K562 (cell line): ENCODE results near the gene FN3K. TPM values are rescaled to one million over a fixed set of nuclear protein-coding genes. Genes with fewer than 3 reads are reported as not detected.

ENCODE experiments used
- ATAC-seq: fragments of 200-7000 bp; cut with Tn5 transposase; 3 replicates; pipeline ENCODE4 v1.9.1; 2020; ENCODE audit warnings: moderate library complexity
- BruUV-seq: library from RNA; stranded (reverse); fragments of 400-500 nt; replicated peaks from 2 replicates; lab custom pipeline; 2021; lab: Mats Ljungman, UMichigan
- CTCF ChIA-PET: fragments of 300-600 bp; formaldehyde crosslinking; extraction: SDS; loops from one replicate; lab custom pipeline; 2021; ENCODE audit warnings: low intra/inter-chr PET ratio; lab: Yijun Ruan, JAX
- POLR2A ChIA-PET: fragments of 300-600, 350-650 bp; sonication (Branson Sonifier 250); formaldehyde crosslinking; extraction: SDS; loops from one replicate; lab custom pipeline; 2021; ENCODE audit warnings: antibody characterized with exemption, inconsistent platforms; lab: Yijun Ruan, JAX
- DNase-seq, 4 experiments: peaks; one replicate each; pipeline versions ENCODE4 v3.0.0 to v3.0.0-alpha.2; 2011 to 2018; ENCODE audit warnings: low spot score in 3 of 4, mixed read lengths in 3 of 4; ENCODE audit errors: extremely low read depth in 1 of 4
- FAIRE-seq: peaks from 2 replicates; lab custom pipeline; 2011; peaks lifted over from hg19 to GRCh38; lab: Jason Lieb, UNC
- H2AFZ ChIP-seq: 2 replicates; pipeline ENCODE4 v1.6.0; 2011; ENCODE audit warnings: low read depth, low read length, control low read depth, inconsistent platforms
- H3K27ac ChIP-seq: fragments of 200-600 bp; 3 replicates; pipeline ENCODE4 v1.8.0; 2011; ENCODE audit warnings: low read depth, mild to moderate bottlenecking, control low read depth, inconsistent platforms, low read length, moderate library complexity, mixed read lengths; ENCODE audit errors: extremely low read depth
- H3K27me3 ChIP-seq, 2 experiments: fragments of 300-600 bp in 1 of 2; 2 replicates in 1 of 2; 3 replicates in 1 of 2; pipeline versions ENCODE4 v1.6.0 to v1.8.0; 2011; ENCODE audit warnings: inconsistent platforms in 2 of 2, low read length in 2 of 2, mild to moderate bottlenecking in 1 of 2, mixed read lengths in 1 of 2, moderate library complexity in 1 of 2; ENCODE audit not compliant: control insufficient read depth in 2 of 2, insufficient read depth in 2 of 2
- H3K36me3 ChIP-seq: fragments of 300-600 bp; 3 replicates; pipeline ENCODE4 v1.8.0; 2011; ENCODE audit warnings: mild to moderate bottlenecking, low read length, inconsistent platforms; ENCODE audit not compliant: control insufficient read depth, insufficient read depth
- H3K4me1 ChIP-seq, 2 experiments: fragments of 200-600 bp in 1 of 2; replicated peaks in 1 of 2; 2 replicates in 1 of 2; 3 replicates in 1 of 2; pipeline versions ENCODE4 v1.5.1 to v1.8.0; 2011; ENCODE audit warnings: inconsistent platforms in 2 of 2, low read length in 2 of 2, mild to moderate bottlenecking in 1 of 2, mixed read lengths in 1 of 2, moderate library complexity in 1 of 2; ENCODE audit not compliant: control insufficient read depth in 2 of 2, insufficient read depth in 2 of 2
- H3K4me2 ChIP-seq: 2 replicates; pipeline ENCODE4 v1.6.1; 2011; ENCODE audit warnings: low read length, control low read depth, inconsistent platforms, mixed read lengths; ENCODE audit not compliant: insufficient read depth
- H3K4me3 ChIP-seq: fragments of 200-600 bp; sonication (generic), shearing (Covaris generic); 2 replicates; pipeline ENCODE4 v1.5.1; 2016; ENCODE audit warnings: control low read depth, inconsistent platforms
- H3K79me2 ChIP-seq: fragments of 200-600 bp; 3 replicates; pipeline ENCODE4 v1.8.0; 2011; ENCODE audit warnings: low read length, inconsistent platforms; ENCODE audit not compliant: control insufficient read depth, insufficient read depth
- H3K9ac ChIP-seq, 2 experiments: 2 replicates each; pipeline versions ENCODE4 v1.6.0 to v1.6.1; 2011; ENCODE audit warnings: low read depth in 2 of 2, low read length in 2 of 2, control low read depth in 1 of 2, inconsistent platforms in 1 of 2, mild to moderate bottlenecking in 1 of 2, mixed read lengths in 1 of 2; ENCODE audit not compliant: insufficient read depth in 1 of 2
- H3K9me1 ChIP-seq: one replicate; pipeline ENCODE4 v1.6.0; 2011; ENCODE audit warnings: inconsistent platforms, mild to moderate bottlenecking, low read length, moderate library complexity; ENCODE audit not compliant: control insufficient read depth, insufficient read depth
- H3K9me3 ChIP-seq: replicated peaks from 2 replicates; pipeline ENCODE4 v1.5.1; 2011; ENCODE audit warnings: low read depth, low read length, inconsistent platforms; ENCODE audit not compliant: control insufficient read depth, insufficient read depth
- H4K20me1 ChIP-seq: replicated peaks from 2 replicates; pipeline ENCODE4 v1.6.1; 2011; ENCODE audit warnings: low read length, inconsistent platforms, mixed read lengths; ENCODE audit not compliant: control insufficient read depth, insufficient read depth
- ELF4 ChIP-seq: fragments of 450-650 bp; formaldehyde crosslinking; IDR thresholded peaks from 2 replicates; pipeline ENCODE4 v1.4.0; 2022; ENCODE audit warnings: missing genetic modification characterization
- MCM5 ChIP-seq: fragments of 450-650 bp; IDR thresholded peaks from 2 replicates; pipeline ENCODE4 v1.6.1; 2016; ENCODE audit warnings: low read depth
- MYBL2 ChIP-seq, 2 experiments: fragments of 450-650 bp in 1 of 2; sonication (generic) in 1 of 2; formaldehyde crosslinking in 1 of 2; IDR thresholded peaks; 2 replicates each; pipeline versions ENCODE4 v1.6.1 to v1.8.1; 2017 to 2022; ENCODE audit warnings: borderline replicate concordance in 1 of 2, inconsistent platforms in 1 of 2, low read depth in 1 of 2, mild to moderate bottlenecking in 1 of 2, missing genetic modification reagents in 1 of 2, moderate library complexity in 1 of 2
- NFIX ChIP-seq: fragments of 250-450 bp; sonication (Bioruptor Pico); IDR thresholded peaks from 2 replicates; pipeline ENCODE4 v1.4.0; 2020; ENCODE audit warnings: low read depth, mild to moderate bottlenecking, moderate library complexity
- RBM14 ChIP-seq: fragments of 200-400 bp; formaldehyde crosslinking; IDR thresholded peaks from 2 replicates; pipeline ENCODE4 v1.6.1; 2018; ENCODE audit warnings: low read depth, mild to moderate bottlenecking, low read length, moderate library complexity, borderline replicate concordance; ENCODE audit not compliant: insufficient read depth
- RBM34 ChIP-seq: fragments of 200-400 bp; formaldehyde crosslinking; IDR thresholded peaks from 2 replicates; pipeline ENCODE4 v1.6.1; 2018; ENCODE audit warnings: low read length, borderline replicate concordance; ENCODE audit not compliant: insufficient read depth
- SMAD2 ChIP-seq: fragments of 150-350 bp; IDR thresholded peaks from 2 replicates; pipeline ENCODE4 v1.6.1; 2014; ENCODE audit warnings: low read depth, mild to moderate bottlenecking, low read length
- SMARCA5 ChIP-seq: fragments of 450-650 bp; IDR thresholded peaks from 2 replicates; pipeline ENCODE4 v1.6.1; 2016
- SMARCE1 ChIP-seq: fragments of 450-650 bp; IDR thresholded peaks from 2 replicates; pipeline ENCODE4 v1.7.1; 2016; ENCODE audit warnings: mild to moderate bottlenecking
- XRCC4 ChIP-seq: IDR thresholded peaks from one replicate; pipeline ENCODE4 v1.6.1; 2011; ENCODE audit not compliant: insufficient read depth, insufficient read length; ENCODE audit errors: extremely low read depth
- ZNF174 ChIP-seq: fragments of 250-450 bp; sonication (Bioruptor Pico); IDR thresholded peaks from 2 replicates; pipeline ENCODE4 v1.4.0; 2020; ENCODE audit warnings: mild to moderate bottlenecking
- ZNF197 ChIP-seq: fragments of 200-800 bp; sonication (Bioruptor generic); IDR thresholded peaks from 2 replicates; pipeline ENCODE4 v1.6.1; 2016; ENCODE audit warnings: low read depth, missing genetic modification characterization, missing compliant biosample characterization
- ZNF232 ChIP-seq: sonication (generic); formaldehyde crosslinking; IDR thresholded peaks from 2 replicates; pipeline ENCODE4 v1.8.0; 2022; ENCODE audit warnings: mild to moderate bottlenecking, missing genetic modification reagents
- ZNF644 ChIP-seq: fragments of 200-800 bp; sonication (Bioruptor generic); IDR thresholded peaks from 2 replicates; pipeline ENCODE4 v1.6.1; 2016; ENCODE audit warnings: low read depth, missing genetic modification characterization, missing compliant biosample characterization
- ZNF77 ChIP-seq: fragments of 250-450 bp; sonication (Bioruptor Pico); IDR thresholded peaks from 2 replicates; pipeline ENCODE4 v1.5.0; 2020
- WGBS: fragments of 100-300 bp; shearing (Covaris generic); methylation state at CpG from one replicate; pipeline ENCODE4 v1.1.6; 2016; ENCODE audit warnings: low coverage, mixed read lengths; ENCODE audit not compliant: insufficient coverage; ENCODE audit errors: missing lambda C conversion rate; 5-methylcytosine and 5-hydroxymethylcytosine counted together
- in situ Hi-C: fragments of 300-500 bp; cut with MboI; formaldehyde crosslinking; loops from 4 replicates; pipeline ENCODE4 v1.15.0; 2018; ENCODE audit warnings: inconsistent platforms, mixed read lengths
- intact Hi-C: fragments of 100-400 bp; cut with micrococcal nuclease; formaldehyde crosslinking; loops from 2 replicates; pipeline ENCODE4 v1.14.2; 2022
- polyA plus RNA-seq, 8 experiments: library from polyadenylated mRNA; depleted of rRNA in 4 of 8; stranded (reverse) in 5 of 8; unstranded in 3 of 8; fragments of >200 nt; fragmentation: Nextera tagmentation in 2 of 8; fragmentation: Illumina TruSeq in 1 of 8; extraction: Ambion mirVana in 2 of 8; extraction: Trizol in 1 of 8; gene quantifications; 2 replicates each; pipeline versions ENCODE4 v1.2.1 to v1.2.3, GENCODE V29; 2011 to 2014; ENCODE audit warnings: inconsistent platforms in 1 of 8, missing spikeins in 1 of 8
- total RNA-seq, 7 experiments: library from RNA; depleted of rRNA in 6 of 7; stranded (reverse); fragments of >200 nt in 6 of 7; fragmentation: Illumina TruSeq in 2 of 7; extraction: Trizol in 2 of 7; gene quantifications; 2 replicates each; pipeline versions ENCODE4 v1.2.1 to v1.2.3, GENCODE V29; 2011 to 2021; ENCODE audit warnings: low replicate concordance in 1 of 7
- TF ChIP-seq, protein P1 (sequence below): fragments of 250-450 bp; sonication (Bioruptor Pico); IDR thresholded peaks from 2 replicates; pipeline ENCODE4 v1.8.0; 2022; ENCODE audit warnings: inconsistent platforms, mild to moderate bottlenecking, moderate library complexity, borderline replicate concordance
- TF ChIP-seq, protein P2 (sequence below): fragments of 450-650 bp; formaldehyde crosslinking; IDR thresholded peaks from 2 replicates; pipeline ENCODE4 v1.4.0; 2020; ENCODE audit warnings: mild to moderate bottlenecking, mixed read lengths

Gene FN3K
- total and polyA plus RNA-seq, 9 of the 15 experiments (the other 6 are each of a cell fraction or from before 2014, with no cell fraction given) = 0.08 to 22.7 (median 3.8) TPM

DNA sequence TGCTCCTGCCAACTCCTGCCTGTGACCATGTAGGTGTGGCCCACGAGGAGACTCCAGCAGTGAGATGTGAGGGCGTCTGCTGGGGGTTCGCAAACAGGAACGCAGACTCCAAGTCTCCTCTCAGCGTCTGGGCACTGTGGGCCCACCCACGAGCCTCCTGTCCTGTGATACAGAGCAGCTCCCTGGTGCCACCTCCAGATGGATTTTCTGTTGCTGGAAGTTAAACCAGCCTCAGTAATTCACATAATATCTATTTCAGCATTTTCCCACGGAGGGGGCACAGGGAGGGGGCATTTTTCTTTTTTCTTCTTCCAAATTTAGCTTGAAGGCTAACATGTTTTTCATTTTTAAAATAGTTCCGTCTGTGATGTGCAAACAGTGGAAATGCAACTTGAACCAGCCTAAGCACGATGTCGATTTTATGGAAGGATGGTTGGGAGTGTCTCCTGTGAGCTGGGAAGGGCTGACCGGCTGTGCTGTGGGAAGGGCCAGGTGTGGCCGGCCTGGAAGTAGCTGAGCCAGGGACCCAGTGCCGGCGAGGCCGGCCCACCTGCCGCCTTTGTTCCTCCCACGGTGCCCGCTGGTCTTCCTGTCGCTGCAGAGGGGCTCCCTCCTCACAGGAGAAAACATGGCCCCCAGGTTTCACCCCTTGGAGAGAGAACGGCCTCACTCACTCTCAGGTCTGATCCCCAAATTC, 33.0 kb upstream of the FN3K start:
- FAIRE-seq (no peak), ATAC-seq (no peak), DNase-seq (no peak)
- no peaks in the 10 kb centered on the region for H3K79me2 ChIP-seq
- no peaks in the 10 kb centered on the region for H3K9me3 ChIP-seq
- H3K9ac ChIP-seq = no peak overlapping the region
- intact Hi-C loops = no loop called here
- 44% methylated on average over 20 of the region's 20 CpGs for WGBS
- H3K36me3 ChIP-seq = no peaks in the 10 kb centered on the region
- ChIA-PET POLR2A (interaction anchor here (1.1 kb wide), 1 partner anchor 9 kb away, joined by 3 read pairs; no protein-coding TSS in a partner anchor), CTCF (no interaction called here)
- TF ChIP-seq ZNF644 (tag) = no peak
- TF ChIP-seq ZNF232 (CRISPR knock-in tag) = no peak
- no peak for TF ChIP-seq RBM14
- no peak for TF ChIP-seq MCM5
- TF ChIP-seq SMARCA5 = no peak
- no peak for TF ChIP-seq RBM34
- no peak for TF ChIP-seq ZNF77 (CRISPR knock-in tag)
- TF ChIP-seq SMARCE1 = no peak
- TF ChIP-seq XRCC4 = no peak
- TF ChIP-seq, protein P1, sequence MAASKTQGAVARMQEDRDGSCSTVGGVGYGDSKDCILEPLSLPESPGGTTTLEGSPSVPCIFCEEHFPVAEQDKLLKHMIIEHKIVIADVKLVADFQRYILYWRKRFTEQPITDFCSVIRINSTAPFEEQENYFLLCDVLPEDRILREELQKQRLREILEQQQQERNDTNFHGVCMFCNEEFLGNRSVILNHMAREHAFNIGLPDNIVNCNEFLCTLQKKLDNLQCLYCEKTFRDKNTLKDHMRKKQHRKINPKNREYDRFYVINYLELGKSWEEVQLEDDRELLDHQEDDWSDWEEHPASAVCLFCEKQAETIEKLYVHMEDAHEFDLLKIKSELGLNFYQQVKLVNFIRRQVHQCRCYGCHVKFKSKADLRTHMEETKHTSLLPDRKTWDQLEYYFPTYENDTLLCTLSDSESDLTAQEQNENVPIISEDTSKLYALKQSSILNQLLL (CRISPR knock-in tag) = no peak
- TF ChIP-seq ELF4 (CRISPR knock-in tag) = no peak
- TF ChIP-seq, protein P2, sequence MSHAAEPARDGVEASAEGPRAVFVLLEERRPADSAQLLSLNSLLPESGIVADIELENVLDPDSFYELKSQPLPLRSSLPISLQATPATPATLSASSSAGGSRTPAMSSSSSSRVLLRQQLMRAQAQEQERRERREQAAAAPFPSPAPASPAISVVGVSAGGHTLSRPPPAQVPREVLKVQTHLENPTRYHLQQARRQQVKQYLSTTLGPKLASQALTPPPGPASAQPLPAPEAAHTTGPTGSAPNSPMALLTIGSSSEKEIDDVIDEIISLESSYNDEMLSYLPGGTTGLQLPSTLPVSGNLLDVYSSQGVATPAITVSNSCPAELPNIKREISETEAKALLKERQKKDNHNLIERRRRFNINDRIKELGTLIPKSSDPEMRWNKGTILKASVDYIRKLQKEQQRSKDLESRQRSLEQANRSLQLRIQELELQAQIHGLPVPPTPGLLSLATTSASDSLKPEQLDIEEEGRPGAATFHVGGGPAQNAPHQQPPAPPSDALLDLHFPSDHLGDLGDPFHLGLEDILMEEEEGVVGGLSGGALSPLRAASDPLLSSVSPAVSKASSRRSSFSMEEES (CRISPR knock-in tag) = no peak
- TF ChIP-seq MYBL2 (IDR thresholded peaks at IDR 0.05; ENCODE audit: low read depth) = no peak
- TF ChIP-seq MYBL2 (CRISPR knock-in tag; IDR thresholded peaks at IDR 0.05; ENCODE audit: borderline replicate concordance) = no peak
- TF ChIP-seq ZNF174 (CRISPR knock-in tag) = no peak
- TF ChIP-seq SMAD2 = no peak
- TF ChIP-seq ZNF197 = no peak
- no peak for TF ChIP-seq NFIX (CRISPR knock-in tag)
- no peak overlapping the region for H3K4me3 ChIP-seq
- in situ Hi-C loops = no loop called here
- H3K9me1 ChIP-seq = peaks cover 3% of the 10 kb centered on the region
- peaks cover 0 to 55% of the 10 kb centered on the region in 2 experiments; a peak in 3 of 5 replicates for H3K4me1 ChIP-seq
- peaks cover 0 to 17% of the 10 kb centered on the region in 2 experiments; a peak in 2 of 5 replicates for H3K27me3 ChIP-seq
- no peak overlapping the region for H3K27ac ChIP-seq
- no peak overlapping the region for H3K4me2 ChIP-seq
- no TSS peak for BruUV-seq
- H4K20me1 ChIP-seq = 0 out of 2 replicates have a peak, but pooled peaks cover 2% of the 10 kb centered on the region
- no peak overlapping the region for H2AFZ ChIP-seq
